HEK293 (cell line): Measurements from ENCODE around the gene PLEKHA4.

Source experiments
- CTCF ChIP-seq: fragments of 450-650 bp; formaldehyde crosslinking; IDR thresholded peaks from 2 replicates; pipeline ENCODE4 v1.5.1; 2016; ENCODE audit warnings: missing biosample characterization, missing genetic modification characterization
- HIC1 ChIP-seq: fragments of 450-650 bp; formaldehyde crosslinking; IDR thresholded peaks from 2 replicates; pipeline ENCODE4 v1.5.1; 2016; ENCODE audit warnings: missing biosample characterization, missing genetic modification characterization
- SALL2 ChIP-seq: fragments of 450-650 bp; formaldehyde crosslinking; IDR thresholded peaks from 2 replicates; pipeline ENCODE4 v1.5.0; 2017; ENCODE audit warnings: missing biosample characterization, mild to moderate bottlenecking, missing genetic modification characterization, borderline replicate concordance
- YY1 ChIP-seq: fragments of 450-650 bp; formaldehyde crosslinking; IDR thresholded peaks from 2 replicates; pipeline ENCODE4 v1.5.1; 2018; ENCODE audit warnings: missing biosample characterization, missing genetic modification characterization
- ZNF433 ChIP-seq: fragments of 450-650 bp; formaldehyde crosslinking; IDR thresholded peaks from 2 replicates; pipeline ENCODE4 v1.5.1; 2016; ENCODE audit warnings: missing biosample characterization, missing genetic modification characterization, low read depth
- ZNF580 ChIP-seq: fragments of 450-650 bp; formaldehyde crosslinking; IDR thresholded peaks from 2 replicates; pipeline ENCODE4 v1.5.1; 2016; ENCODE audit warnings: missing biosample characterization, missing genetic modification characterization
- ZNF747 ChIP-seq: fragments of 450-650 bp; formaldehyde crosslinking; IDR thresholded peaks from 2 replicates; pipeline ENCODE4 v1.5.1; 2016; ENCODE audit warnings: missing biosample characterization, missing genetic modification characterization
- ZSCAN30 ChIP-seq: fragments of 450-650 bp; IDR thresholded peaks from 2 replicates; pipeline ENCODE4 v1.5.1; 2018; ENCODE audit warnings: missing biosample characterization, mild to moderate bottlenecking, missing genetic modification characterization, moderate library complexity

- TF ChIP-seq HIC1 (tag by site-specific recombination) (no peak), CTCF (tag by site-specific recombination) (no peak), SALL2 (tag by site-specific recombination) (no peak), ZNF747 (tag by site-specific recombination) (no peak), ZSCAN30 (tag by site-specific recombination) (no peak), ZNF580 (tag by site-specific recombination) (no peak), YY1 (no peak), ZNF433 (tag by site-specific recombination) (no peak)
Measured at GRCh38 chr19:48896191-48896720, 27.8 kb upstream of the PLEKHA4 start.
